Measurements from ENCODE around the gene DAD1. TPM values are rescaled to one million over a fixed set of nuclear protein-coding genes. Genes with fewer than 3 reads are reported as not detected.

DAD1 gene
- total RNA-seq, 2 donors from 2014 or later, result 165 to 188 TPM

- H3K27ac Mint-ChIP-seq, result no peak overlapping the region
- H3K4me1 Mint-ChIP-seq (ENCODE audit: low read depth), result no peaks in the 10 kb centered on the region
- no peak overlapping the region for H3K4me3 Mint-ChIP-seq
- no peak for DNase-seq
- peaks cover 0 to 2% of the 10 kb centered on the region in 2 donors for H3K9me3 Mint-ChIP-seq
- peaks cover 3 to 9% of the 10 kb centered on the region in 2 donors for H3K36me3 Mint-ChIP-seq (ENCODE audit: insufficient read depth in 2 of 2)
- H3K27me3 Mint-ChIP-seq (ENCODE audit: low read depth), result no peaks in the 10 kb centered on the region
- ATAC-seq (replicated peaks in 1 of 2), result no peak
Measured at GRCh38 chr14:22613736-22614239, 24.8 kb upstream of the DAD1 start.

- Mint-ChIP-seq H3K4me1 (ENCODE audit: low read depth) (no peaks in the 10 kb centered on the region), H3K36me3 (ENCODE audit: insufficient read depth in 2 of 2) (peaks cover 3 to 9% of the 10 kb centered on the region in 2 donors), H3K27ac (no peak overlapping the region), H3K27me3 (ENCODE audit: low read depth) (no peaks in the 10 kb centered on the region), H3K9me3 (peaks cover 0 to 2% of the 10 kb centered on the region in 2 donors), H3K4me3 (no peak overlapping the region)
- ATAC-seq (replicated peaks in 1 of 2), result no peak
- no peak for DNase-seq
Measured at GRCh38 chr14:22613106-22613695, 24.2 kb upstream of the DAD1 start.

- H3K27me3 Mint-ChIP-seq (ENCODE audit: low read depth), result no peaks in the 10 kb centered on the region
- H3K4me1 Mint-ChIP-seq (ENCODE audit: low read depth), result no peaks in the 10 kb centered on the region
- ATAC-seq (replicated peaks in 1 of 2) (no peak), DNase-seq (no peak)
- no peak overlapping the region for H3K4me3 Mint-ChIP-seq
- H3K27ac Mint-ChIP-seq, result no peak overlapping the region
- peaks cover 3 to 8% of the 10 kb centered on the region in 2 donors for H3K36me3 Mint-ChIP-seq (ENCODE audit: insufficient read depth in 2 of 2)
- no peaks in the 10 kb centered on the region for H3K9me3 Mint-ChIP-seq
Measured at GRCh38 chr14:22610931-22611330, 21.9 kb upstream of the DAD1 start.

GRCh38 chr14:22607291-22607690, 18.3 kb upstream of the DAD1 start:
- H3K27ac Mint-ChIP-seq, result no peak overlapping the region
- no peaks in the 10 kb centered on the region for H3K27me3 Mint-ChIP-seq (ENCODE audit: low read depth)
- no peak overlapping the region for H3K4me3 Mint-ChIP-seq
- peaks cover 3% of the 10 kb centered on the region for H3K4me1 Mint-ChIP-seq (ENCODE audit: low read depth)
- DNase-seq, result no peak
- peaks cover 8 to 12% of the 10 kb centered on the region in 2 donors for H3K36me3 Mint-ChIP-seq (ENCODE audit: insufficient read depth in 2 of 2)
- H3K9me3 Mint-ChIP-seq, result no peaks in the 10 kb centered on the region
- ATAC-seq (replicated peaks in 1 of 2), result no peak

- Mint-ChIP-seq H3K36me3 (ENCODE audit: insufficient read depth in 2 of 2) (peaks cover 10 to 14% of the 10 kb centered on the region in 2 donors), H3K4me3 (no peak overlapping the region)
Measured at GRCh38 chr14:22606380-22606779, 17.4 kb upstream of the DAD1 start.

GRCh38 chr14:22602862-22603261, 13.8 kb upstream of the DAD1 start:
- ATAC-seq (replicated peaks in 1 of 2) (no peak), DNase-seq (no peak)
- no peak overlapping the region for H3K27ac Mint-ChIP-seq
- H3K4me3 Mint-ChIP-seq, result no peak overlapping the region
- peaks cover 8 to 10% of the 10 kb centered on the region in 2 donors for H3K36me3 Mint-ChIP-seq (ENCODE audit: insufficient read depth in 2 of 2)
- no peaks in the 10 kb centered on the region for H3K9me3 Mint-ChIP-seq
- peaks cover 31% of the 10 kb centered on the region for H3K4me1 Mint-ChIP-seq (ENCODE audit: low read depth)
- no peaks in the 10 kb centered on the region for H3K27me3 Mint-ChIP-seq (ENCODE audit: low read depth)

More at GRCh38 chr14:22606380-22606779, 17.4 kb upstream of the DAD1 start:
- ATAC-seq (replicated peaks in 1 of 2) (no peak), DNase-seq (no peak)
- H3K27ac Mint-ChIP-seq, result no peak overlapping the region
- peaks cover 8% of the 10 kb centered on the region for H3K4me1 Mint-ChIP-seq (ENCODE audit: low read depth)
- H3K9me3 Mint-ChIP-seq, result no peaks in the 10 kb centered on the region
- no peaks in the 10 kb centered on the region for H3K27me3 Mint-ChIP-seq (ENCODE audit: low read depth)

GRCh38 chr14:22601996-22602395, 13.0 kb upstream of the DAD1 start:
- Mint-ChIP-seq H3K4me3 (no peak overlapping the region), H3K4me1 (ENCODE audit: low read depth) (peaks cover 37% of the 10 kb centered on the region), H3K27ac (no peak overlapping the region), H3K36me3 (ENCODE audit: insufficient read depth in 2 of 2) (peaks cover 9 to 10% of the 10 kb centered on the region in 2 donors), H3K27me3 (ENCODE audit: low read depth) (no peaks in the 10 kb centered on the region), H3K9me3 (no peaks in the 10 kb centered on the region)
- ATAC-seq (replicated peaks in 1 of 2) (no peak), DNase-seq (no peak)

GRCh38 chr14:22601456-22601855, 12.4 kb upstream of the DAD1 start:
- no peak for ATAC-seq (replicated peaks in 1 of 2)
- H3K27ac Mint-ChIP-seq, result no peak overlapping the region
- no peak overlapping the region for H3K4me3 Mint-ChIP-seq
- no peaks in the 10 kb centered on the region for H3K9me3 Mint-ChIP-seq
- H3K36me3 Mint-ChIP-seq (ENCODE audit: insufficient read depth in 2 of 2), result peaks cover 9 to 10% of the 10 kb centered on the region in 2 donors
- no peaks in the 10 kb centered on the region for H3K27me3 Mint-ChIP-seq (ENCODE audit: low read depth)
- H3K4me1 Mint-ChIP-seq (ENCODE audit: low read depth), result peaks cover 37% of the 10 kb centered on the region
- DNase-seq, result no peak

- Mint-ChIP-seq H3K4me1 (ENCODE audit: low read depth) (peaks cover 37% of the 10 kb centered on the region), H3K27ac (peak overlapping the region; percentile 14), H3K9me3 (no peaks in the 10 kb centered on the region), H3K4me3 (peak overlapping the region in 1 of 2 donors; percentile 95), H3K27me3 (ENCODE audit: low read depth) (no peaks in the 10 kb centered on the region), H3K36me3 (ENCODE audit: insufficient read depth in 2 of 2) (peaks cover 5 to 10% of the 10 kb centered on the region in 2 donors)
- ATAC-seq (replicated peaks in 1 of 2), result no peak
- DNase-seq, result no peak
Measured at GRCh38 chr14:22600027-22600426, 11.0 kb upstream of the DAD1 start.

GRCh38 chr14:22599349-22599748, 10.3 kb upstream of the DAD1 start:
- ATAC-seq (replicated peaks in 1 of 2), result no peak
- Mint-ChIP-seq H3K27me3 (ENCODE audit: low read depth) (no peaks in the 10 kb centered on the region), H3K4me3 (peak overlapping the region; percentile 95), H3K36me3 (ENCODE audit: insufficient read depth in 2 of 2) (peaks cover 5 to 10% of the 10 kb centered on the region in 2 donors), H3K9me3 (no peaks in the 10 kb centered on the region), H3K4me1 (ENCODE audit: low read depth) (peaks cover 39% of the 10 kb centered on the region), H3K27ac (peak overlapping the region; percentile 54)
- DNase-seq, result no peak

- ATAC-seq (replicated peaks in 1 of 2), result peak; percentile 77 to 84
- peak overlapping the region; percentile 54 for H3K27ac Mint-ChIP-seq
- peaks cover 5 to 10% of the 10 kb centered on the region in 2 donors for H3K36me3 Mint-ChIP-seq (ENCODE audit: insufficient read depth in 2 of 2)
- DNase-seq, result peak; percentile 56 to 58
- H3K9me3 Mint-ChIP-seq, result no peaks in the 10 kb centered on the region
- no peaks in the 10 kb centered on the region for H3K27me3 Mint-ChIP-seq (ENCODE audit: low read depth)
- peak overlapping the region; percentile 95 for H3K4me3 Mint-ChIP-seq
- peaks cover 44% of the 10 kb centered on the region for H3K4me1 Mint-ChIP-seq (ENCODE audit: low read depth)
Measured at GRCh38 chr14:22598896-22599244, 9.8 kb upstream of the DAD1 start.

GRCh38 chr14:22598099-22598895, 9.3 kb upstream of the DAD1 start, which contains the start of gene ABHD4:
Gene ABHD4, plus strand, starts transcription at chr14:22598300. Its CDS starts 7 bp downstream, at chr14:22598307.
- Mint-ChIP-seq H3K36me3 (ENCODE audit: insufficient read depth in 2 of 2) (peaks cover 5 to 10% of the 10 kb centered on the region in 2 donors), H3K27ac (peak within 1 kb of the TSS; percentile 88), H3K27me3 (ENCODE audit: low read depth) (no peaks in the 10 kb centered on the region), H3K4me3 (peak within 1 kb of the TSS; percentile 95), H3K4me1 (ENCODE audit: low read depth) (peaks cover 50% of the 10 kb centered on the region), H3K9me3 (no peaks in the 10 kb centered on the region)
- ATAC-seq (replicated peaks in 1 of 2) (peak; percentile 92), DNase-seq (peak; percentile 82 to 85)

- Mint-ChIP-seq H3K4me3 (peak overlapping the region; percentile 95), H3K4me1 (ENCODE audit: low read depth) (peaks cover 56% of the 10 kb centered on the region), H3K27ac (peak overlapping the region; percentile 36), H3K36me3 (ENCODE audit: insufficient read depth in 2 of 2) (peaks cover 5 to 9% of the 10 kb centered on the region in 2 donors), H3K27me3 (ENCODE audit: low read depth) (no peaks in the 10 kb centered on the region), H3K9me3 (no peaks in the 10 kb centered on the region)
- ATAC-seq (replicated peaks in 1 of 2) (no peak), DNase-seq (no peak)
Measured at GRCh38 chr14:22597771-22598098, 8.7 kb upstream of the DAD1 start.

Data from activated T-cell treated with anti-CD3 and anti-CD28 coated beads, Interleukin-2, amount 50 U/mL, for 72 hours (primary cell).